NB4 (cell line): ENCODE results near the gene THRAP3.

Experiments used
- MYC ChIP-seq: IDR thresholded peaks from 2 replicates; pipeline ENCODE4 v1.6.1; 2011; ENCODE audit warnings: low read depth, low read length
- POLR2A ChIP-seq: IDR thresholded peaks from 2 replicates; pipeline ENCODE4 v1.6.1; 2011; ENCODE audit warnings: mild to moderate bottlenecking; ENCODE audit not compliant: insufficient read length; ENCODE audit errors: extremely low read depth
- TF ChIP-seq, protein P1 (sequence below): IDR thresholded peaks from one replicate; pipeline ENCODE4 v1.5.1; 2012; ENCODE audit warnings: low read depth, low read length

DNA sequence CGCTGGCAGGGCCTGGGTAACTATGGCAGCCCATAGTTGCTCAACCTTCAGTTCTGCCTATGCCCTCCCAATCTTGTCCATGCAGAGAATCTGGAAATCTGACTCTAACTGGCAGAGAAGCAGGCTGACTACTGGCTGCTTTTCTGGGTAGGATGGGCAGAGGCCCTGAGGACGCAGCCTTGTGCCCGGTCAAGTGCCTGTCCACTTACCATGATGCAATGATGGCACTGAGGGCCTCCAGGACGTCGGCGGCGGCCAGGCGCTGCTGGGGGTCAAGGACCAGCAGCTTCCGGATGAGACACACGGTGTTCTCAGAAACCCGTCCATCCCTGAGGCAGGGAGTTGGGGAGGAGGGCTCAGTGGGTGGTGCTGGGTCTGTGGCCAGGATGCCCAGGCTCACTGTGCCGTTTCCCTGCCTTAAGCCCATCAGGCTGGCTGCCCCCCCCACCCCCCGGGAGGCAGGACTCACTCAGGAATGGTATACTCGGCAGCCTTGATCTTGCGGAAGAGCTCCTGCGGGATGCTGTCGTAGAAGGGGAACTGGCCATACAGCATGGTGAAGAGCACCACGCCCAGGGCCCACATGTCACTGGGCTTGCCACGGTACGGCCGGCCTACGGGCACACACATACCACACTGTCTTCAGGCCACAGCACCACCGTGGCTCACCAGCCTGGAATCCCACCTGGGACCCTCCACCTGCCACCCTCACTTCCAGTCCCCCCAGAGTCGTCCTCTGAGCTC is 119.6 kb downstream of the THRAP3 start:
- TF ChIP-seq POLR2A: no peak
- TF ChIP-seq, protein P1, sequence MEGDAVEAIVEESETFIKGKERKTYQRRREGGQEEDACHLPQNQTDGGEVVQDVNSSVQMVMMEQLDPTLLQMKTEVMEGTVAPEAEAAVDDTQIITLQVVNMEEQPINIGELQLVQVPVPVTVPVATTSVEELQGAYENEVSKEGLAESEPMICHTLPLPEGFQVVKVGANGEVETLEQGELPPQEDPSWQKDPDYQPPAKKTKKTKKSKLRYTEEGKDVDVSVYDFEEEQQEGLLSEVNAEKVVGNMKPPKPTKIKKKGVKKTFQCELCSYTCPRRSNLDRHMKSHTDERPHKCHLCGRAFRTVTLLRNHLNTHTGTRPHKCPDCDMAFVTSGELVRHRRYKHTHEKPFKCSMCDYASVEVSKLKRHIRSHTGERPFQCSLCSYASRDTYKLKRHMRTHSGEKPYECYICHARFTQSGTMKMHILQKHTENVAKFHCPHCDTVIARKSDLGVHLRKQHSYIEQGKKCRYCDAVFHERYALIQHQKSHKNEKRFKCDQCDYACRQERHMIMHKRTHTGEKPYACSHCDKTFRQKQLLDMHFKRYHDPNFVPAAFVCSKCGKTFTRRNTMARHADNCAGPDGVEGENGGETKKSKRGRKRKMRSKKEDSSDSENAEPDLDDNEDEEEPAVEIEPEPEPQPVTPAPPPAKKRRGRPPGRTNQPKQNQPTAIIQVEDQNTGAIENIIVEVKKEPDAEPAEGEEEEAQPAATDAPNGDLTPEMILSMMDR: no peak
- TF ChIP-seq MYC: no peak
